SK-N-MC (cell line): ENCODE results near the gene SMKR1.

Experiments used
- EZH2 ChIP-seq: fragments of 200-600 bp; sonication (generic); IDR thresholded peaks from one replicate; pipeline ENCODE4 v1.6.1; 2017; ENCODE audit warnings: antibody characterized with exemption
- POLR2AphosphoS5 ChIP-seq: IDR thresholded peaks from 2 replicates; pipeline ENCODE4 v1.6.1; 2012; ENCODE audit warnings: mild to moderate bottlenecking, low read depth, low read length, borderline replicate concordance

DNA sequence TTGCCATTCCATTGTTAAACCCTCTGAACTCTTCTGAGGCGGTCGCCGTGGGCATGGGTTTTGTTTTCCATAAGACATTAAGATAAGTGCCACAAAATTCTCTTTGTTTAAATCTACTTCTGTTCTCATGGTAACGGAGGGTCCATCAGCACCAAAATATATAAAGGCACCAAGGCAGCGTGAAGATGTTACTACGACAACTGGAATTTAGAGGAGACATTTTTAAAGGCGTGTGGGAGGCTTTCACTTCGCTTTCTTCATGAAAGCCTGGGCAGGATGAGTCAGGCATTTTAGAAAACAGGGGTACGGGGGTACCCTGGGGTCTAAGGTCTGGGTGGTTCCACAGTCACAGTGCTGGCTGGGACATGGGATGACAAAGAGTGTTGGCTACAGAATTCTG, 34.0 kb downstream of the SMKR1 start:
- TF ChIP-seq POLR2AphosphoS5 = no peak
- TF ChIP-seq EZH2 = no peak
